Neutrophil (primary cell): ENCODE data around the gene KRT14.
"Not testable (repeated sequence)": the region's sequence is repeated elsewhere in the genome, so short reads cannot be mapped to it uniquely, and the experiment has no call there.

ENCODE experiments used
- H3K27ac ChIP-seq: fragments of 200-600 bp; sonication (generic); 2 replicates; pipeline ENCODE4 v1.5.1; 2016; ENCODE audit warnings: mild to moderate bottlenecking, moderate library complexity
- H3K27me3 ChIP-seq: fragments of 200-600 bp; sonication (generic); 2 replicates; pipeline ENCODE4 v1.6.0; 2016; ENCODE audit warnings: mild to moderate bottlenecking
- H3K36me3 ChIP-seq: fragments of 200-600 bp; sonication (generic); 2 replicates; pipeline ENCODE4 v1.5.1; 2017
- H3K4me1 ChIP-seq, 2 experiments: fragments of 200-600 bp in 1 of 2; sonication (generic) in 1 of 2; 1 replicate in 1 of 2; 2 replicates in 1 of 2; pipeline versions ENCODE4 v1.5.1 to v1.6.1; 2013 to 2016; ENCODE audit warnings: low read depth in 1 of 2, low read length in 1 of 2, mild to moderate bottlenecking in 1 of 2, moderate library complexity in 1 of 2; ENCODE audit not compliant: control insufficient read depth in 1 of 2, insufficient read depth in 1 of 2
- H3K4me3 ChIP-seq, 2 experiments: fragments of 200-600 bp in 1 of 2; sonication (generic) in 1 of 2; 1 replicate in 1 of 2; 2 replicates in 1 of 2; pipeline ENCODE4 v1.5.1; 2013 to 2016; ENCODE audit warnings: low read depth in 1 of 2, low read length in 1 of 2, mild to moderate bottlenecking in 1 of 2, moderate library complexity in 1 of 2
- H3K9me3 ChIP-seq: fragments of 200-600 bp; sonication (generic); 2 replicates; pipeline ENCODE4 v1.5.1; 2016
- TF ChIP-seq, protein P1 (sequence below): fragments of 200-600 bp; sonication (generic); IDR thresholded peaks from 2 replicates; pipeline ENCODE4 v1.5.1; 2016; ENCODE audit warnings: antibody characterized with exemption

The KRT14 gene

DNA sequence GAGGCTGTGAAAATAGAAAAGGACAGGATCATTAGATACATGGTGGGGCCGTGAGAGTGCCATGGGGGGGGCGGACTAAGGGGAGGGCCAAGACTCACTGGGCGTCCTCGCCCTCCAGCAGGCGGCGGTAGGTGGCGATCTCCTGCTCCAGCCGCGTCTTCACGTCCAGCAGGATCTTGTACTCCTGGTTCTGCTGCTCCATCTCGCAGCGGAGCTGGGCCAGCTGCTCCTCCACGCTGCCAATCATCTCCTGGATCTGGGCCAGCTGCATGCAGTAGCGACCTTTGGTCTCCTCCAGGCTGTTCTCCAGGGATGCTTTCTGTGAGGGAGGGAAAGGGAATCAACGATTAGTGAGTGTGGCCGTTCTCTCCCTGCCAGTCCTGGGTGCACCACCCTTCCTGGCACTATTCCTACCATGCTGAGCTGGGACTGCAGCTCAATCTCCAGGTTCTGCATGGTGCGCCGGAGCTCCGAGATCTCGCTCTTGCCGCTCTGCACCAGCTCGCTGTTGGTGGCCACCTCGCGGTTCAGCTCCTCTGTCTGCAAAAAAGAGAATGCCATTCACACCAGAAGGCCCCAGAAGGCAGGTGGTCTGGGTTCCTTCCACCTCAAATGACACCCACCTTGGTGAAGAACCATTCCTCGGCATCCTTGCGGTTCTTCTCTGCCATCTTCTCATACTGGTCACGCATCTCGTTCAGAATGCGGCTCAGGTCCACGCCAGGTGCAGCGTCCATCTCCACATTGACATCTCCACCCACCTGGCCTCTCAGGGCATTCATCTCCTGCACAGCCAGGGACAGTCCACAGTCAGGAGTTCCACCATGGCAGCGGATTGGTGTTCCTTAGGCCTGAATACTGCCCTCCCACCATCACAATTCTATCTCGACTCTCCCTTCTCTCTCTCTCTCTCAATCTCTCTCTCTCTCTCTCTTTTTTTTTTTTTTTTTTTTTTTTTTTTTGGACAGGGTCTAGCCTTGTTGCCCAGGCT, 3.3 kb downstream of the KRT14 start:
- Histone ChIP-seq H3K27me3 (no peaks in the 10 kb centered on the region), H3K4me1 (peaks cover 3 to 4% of the 10 kb centered on the region in 2 experiments), H3K27ac (no peak overlapping the region), H3K9me3 (no peaks in the 10 kb centered on the region), H3K4me3 (no peak overlapping the region), H3K36me3 (no peaks in the 10 kb centered on the region)
- TF ChIP-seq, protein P1, sequence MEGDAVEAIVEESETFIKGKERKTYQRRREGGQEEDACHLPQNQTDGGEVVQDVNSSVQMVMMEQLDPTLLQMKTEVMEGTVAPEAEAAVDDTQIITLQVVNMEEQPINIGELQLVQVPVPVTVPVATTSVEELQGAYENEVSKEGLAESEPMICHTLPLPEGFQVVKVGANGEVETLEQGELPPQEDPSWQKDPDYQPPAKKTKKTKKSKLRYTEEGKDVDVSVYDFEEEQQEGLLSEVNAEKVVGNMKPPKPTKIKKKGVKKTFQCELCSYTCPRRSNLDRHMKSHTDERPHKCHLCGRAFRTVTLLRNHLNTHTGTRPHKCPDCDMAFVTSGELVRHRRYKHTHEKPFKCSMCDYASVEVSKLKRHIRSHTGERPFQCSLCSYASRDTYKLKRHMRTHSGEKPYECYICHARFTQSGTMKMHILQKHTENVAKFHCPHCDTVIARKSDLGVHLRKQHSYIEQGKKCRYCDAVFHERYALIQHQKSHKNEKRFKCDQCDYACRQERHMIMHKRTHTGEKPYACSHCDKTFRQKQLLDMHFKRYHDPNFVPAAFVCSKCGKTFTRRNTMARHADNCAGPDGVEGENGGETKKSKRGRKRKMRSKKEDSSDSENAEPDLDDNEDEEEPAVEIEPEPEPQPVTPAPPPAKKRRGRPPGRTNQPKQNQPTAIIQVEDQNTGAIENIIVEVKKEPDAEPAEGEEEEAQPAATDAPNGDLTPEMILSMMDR: no peak

DNA sequence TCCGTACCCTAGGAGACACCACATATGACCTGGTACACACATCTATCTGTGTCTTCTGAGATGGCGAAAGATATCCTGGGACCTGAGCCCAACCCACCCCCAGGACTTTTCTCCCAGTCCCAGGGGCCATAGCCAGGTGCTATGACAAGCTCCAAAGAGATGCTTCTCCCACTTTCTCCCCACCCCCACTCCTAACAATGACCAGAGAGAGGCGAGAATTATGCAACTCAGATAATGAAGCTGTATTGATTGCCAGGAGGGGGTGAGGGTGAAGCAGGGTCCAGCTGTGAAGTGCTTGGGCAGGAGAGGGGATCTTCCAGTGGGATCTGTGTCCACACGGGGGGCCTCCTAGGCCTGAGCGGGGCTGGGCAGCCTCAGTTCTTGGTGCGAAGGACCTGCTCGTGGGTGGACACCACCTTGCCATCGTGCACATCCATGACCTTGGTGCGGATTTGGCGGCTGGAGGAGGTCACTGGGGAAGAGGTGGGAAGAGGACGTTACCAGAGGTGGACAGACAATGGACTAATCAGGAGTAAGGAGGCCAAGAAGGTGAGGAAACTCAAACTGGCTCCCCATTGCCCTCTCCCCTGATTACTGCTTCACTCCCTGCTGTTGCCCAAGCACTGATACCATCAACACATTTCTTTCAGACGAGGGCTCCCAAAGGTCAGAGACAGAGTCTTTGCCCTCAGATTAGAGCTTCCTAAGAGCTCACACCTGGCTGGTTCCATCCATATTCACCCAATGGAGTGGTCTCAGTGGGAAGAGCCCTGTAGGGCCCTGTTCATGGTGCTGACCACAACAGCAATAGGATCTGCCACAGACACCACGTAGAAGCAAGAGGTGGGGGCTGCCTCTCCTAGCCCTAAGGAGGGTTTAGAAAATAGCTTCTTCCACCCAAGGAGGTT, 4.4 kb downstream of the KRT14 start:
- not testable (repeated sequence) for H3K4me1 ChIP-seq, H3K36me3 ChIP-seq, H3K9me3 ChIP-seq, H3K27ac ChIP-seq, H3K4me3 ChIP-seq, H3K27me3 ChIP-seq

DNA sequence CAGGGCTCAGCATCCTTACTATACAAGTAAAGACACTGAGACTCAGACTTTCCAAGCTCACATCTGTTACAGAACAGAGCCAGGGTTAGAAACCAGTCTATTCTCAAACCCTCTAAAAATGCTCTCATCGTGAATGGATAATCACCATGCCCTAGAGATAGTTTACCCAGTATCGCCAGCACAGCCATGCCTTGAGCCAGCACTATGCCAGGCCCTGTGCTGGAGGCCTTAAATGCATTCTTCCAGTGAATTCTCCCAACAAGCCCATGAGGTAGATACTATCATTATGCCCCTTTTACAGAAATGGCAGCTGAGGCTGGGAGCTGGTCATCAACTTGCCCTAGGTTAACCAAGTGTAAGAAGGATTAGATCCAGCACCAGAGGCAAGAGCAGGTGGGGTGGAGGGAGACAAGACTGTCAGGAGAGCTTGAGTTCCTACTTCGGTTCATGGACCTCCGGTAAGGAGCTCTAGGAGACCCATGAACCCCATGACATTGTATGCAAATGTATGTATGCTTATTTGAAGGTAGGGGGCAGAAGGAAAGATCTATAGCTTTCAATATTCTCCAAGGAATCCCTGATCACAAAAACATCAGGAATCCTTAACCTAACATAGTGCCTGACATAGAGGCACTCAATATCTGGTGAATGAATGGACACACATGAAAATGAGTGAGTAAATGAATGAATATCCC, 5.2 kb downstream of the KRT14 start:
- H3K27me3 ChIP-seq: no peaks in the 10 kb centered on the region
- H3K27ac ChIP-seq: no peak overlapping the region
- peaks cover 3 to 4% of the 10 kb centered on the region in 2 experiments for H3K4me1 ChIP-seq
- H3K9me3 ChIP-seq: no peaks in the 10 kb centered on the region
- H3K36me3 ChIP-seq: no peaks in the 10 kb centered on the region
- H3K4me3 ChIP-seq: no peak overlapping the region
- TF ChIP-seq, protein P1: no peak

DNA sequence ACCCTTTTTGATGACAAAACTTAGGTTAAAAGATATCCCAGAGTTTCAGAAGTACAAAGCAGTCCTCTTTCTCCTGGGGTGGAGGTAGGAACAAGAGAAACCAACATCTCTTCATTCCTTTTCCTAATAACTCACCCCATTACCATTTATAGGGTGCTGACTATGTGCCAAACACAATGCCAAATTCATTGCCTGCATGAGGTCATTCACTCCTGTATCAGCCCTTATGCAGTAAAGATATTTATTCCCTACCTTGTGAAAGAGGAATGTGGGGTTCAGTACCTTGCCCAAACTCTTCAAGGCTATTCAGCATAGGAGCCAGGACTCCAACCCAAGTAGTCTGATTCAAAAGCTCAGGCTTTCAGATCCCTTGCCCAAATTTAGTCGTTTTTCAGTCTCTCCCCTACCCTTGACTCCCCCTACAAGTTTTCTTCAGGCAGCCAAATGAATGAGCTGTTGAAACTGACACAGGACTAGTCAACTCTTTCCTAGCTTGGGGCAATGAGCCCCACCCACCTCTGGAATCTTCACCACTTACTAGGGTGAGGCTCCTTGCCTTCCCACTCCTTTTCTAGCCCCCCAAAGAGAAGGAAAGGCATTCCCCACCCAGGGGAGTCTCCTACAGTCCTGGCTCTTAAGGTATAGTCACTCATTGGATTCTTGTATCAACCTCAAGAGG, 5.9 kb downstream of the KRT14 start:
- Histone ChIP-seq H3K9me3 (no peaks in the 10 kb centered on the region), H3K36me3 (no peaks in the 10 kb centered on the region), H3K4me3 (no peak overlapping the region), H3K27ac (no peak overlapping the region), H3K27me3 (no peaks in the 10 kb centered on the region), H3K4me1 (peaks cover 3 to 4% of the 10 kb centered on the region in 2 experiments)
- TF ChIP-seq, protein P1: no peak

DNA sequence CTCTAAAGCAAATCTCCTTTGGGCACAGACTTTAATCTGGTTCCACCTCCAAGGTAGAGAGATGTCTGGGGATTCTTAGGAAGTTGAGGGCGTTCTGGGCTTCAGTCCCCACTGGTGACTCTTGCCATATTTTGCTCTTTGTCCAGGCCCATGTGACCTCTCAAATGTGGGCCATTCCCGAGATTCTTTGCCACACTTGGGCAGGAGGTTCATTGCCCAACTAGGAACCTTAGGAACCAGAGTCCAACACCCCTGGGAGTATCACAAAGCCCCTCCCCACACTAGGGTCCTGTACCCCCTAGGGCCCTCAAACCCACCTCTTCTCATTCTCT, 6.5 kb downstream of the KRT14 start:
- Histone ChIP-seq H3K36me3 (no peaks in the 10 kb centered on the region), H3K27me3 (no peaks in the 10 kb centered on the region), H3K4me3 (no peak overlapping the region), H3K27ac (no peak overlapping the region), H3K4me1 (peaks cover 3 to 4% of the 10 kb centered on the region in 2 experiments), H3K9me3 (no peaks in the 10 kb centered on the region)
- TF ChIP-seq, protein P1: no peak
